ENCODE data around the gene C2orf92.

C2orf92 gene

DNA sequence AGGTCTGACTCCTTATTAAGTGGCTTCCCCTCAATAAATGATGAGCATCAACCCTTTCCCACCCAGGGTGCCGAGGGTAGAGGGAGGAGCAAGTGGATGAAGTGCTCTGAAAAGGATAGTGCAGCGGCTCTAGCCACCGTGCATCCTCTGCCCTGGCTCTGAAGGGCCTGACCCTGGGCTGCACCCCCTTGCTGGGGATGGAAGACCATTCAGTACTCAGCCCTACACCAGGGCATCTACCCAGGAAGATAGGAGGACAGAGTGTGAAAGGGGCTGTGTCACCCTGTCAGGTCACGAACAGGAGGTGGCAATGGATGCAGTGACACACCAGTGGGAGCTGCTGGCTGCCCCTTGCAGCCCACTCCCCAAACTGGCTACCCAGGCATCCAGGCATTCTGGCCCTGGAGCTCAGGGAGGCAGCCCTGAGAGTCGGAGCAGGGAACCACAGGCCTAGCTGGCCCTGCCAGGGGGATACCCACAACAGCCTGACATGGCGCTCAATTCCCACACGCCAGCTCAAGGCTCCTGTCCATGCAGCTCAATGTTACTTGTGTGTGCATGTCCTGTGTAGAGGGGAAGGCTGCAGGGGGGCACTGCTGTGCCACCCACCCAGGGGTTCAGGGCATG, 13.3 kb upstream of the C2orf92 start:
- peaks cover 83% of the 10 kb centered on the region for H3K36me3 Mint-ChIP-seq (ENCODE audit: low read depth)
- H3K27me3 Mint-ChIP-seq, result no peaks in the 10 kb centered on the region

DNA sequence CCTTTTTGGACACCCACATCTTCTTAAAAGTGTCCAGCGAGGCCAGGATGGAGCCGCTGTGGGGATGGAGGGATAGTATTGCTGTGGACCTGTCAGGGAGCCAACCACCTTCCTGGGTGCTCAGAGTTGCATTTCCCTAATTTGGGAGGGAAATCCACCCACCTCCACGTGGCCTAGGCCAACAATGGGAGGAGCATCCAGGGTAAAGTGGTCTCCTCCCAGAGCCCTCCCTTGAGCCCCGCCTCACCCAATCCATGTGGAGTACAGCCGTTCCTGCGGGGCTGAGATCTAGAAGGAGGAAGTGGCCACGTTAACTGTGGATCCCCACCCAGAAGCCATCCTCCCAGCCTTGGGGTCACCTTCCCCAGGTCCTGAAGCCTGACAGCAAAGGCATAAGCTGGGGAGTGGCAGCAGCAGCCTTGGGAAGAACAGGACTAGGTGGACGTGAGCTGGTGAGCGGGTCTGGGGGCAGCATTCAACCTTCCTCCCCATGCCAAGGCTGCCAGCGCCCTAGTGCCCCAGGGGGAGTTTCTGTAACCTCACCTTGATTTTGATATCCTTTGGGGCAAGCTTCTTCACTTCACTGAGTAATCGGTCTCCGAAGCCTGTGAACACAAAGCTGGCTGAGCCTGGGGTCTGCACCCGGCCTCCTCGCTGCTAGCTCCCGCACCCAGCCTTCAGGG, 12.5 kb upstream of the C2orf92 start:
- no peaks in the 10 kb centered on the region for H3K27me3 Mint-ChIP-seq
- no peaks in the 10 kb centered on the region for H3K9me3 Mint-ChIP-seq
- H3K4me3 Mint-ChIP-seq, result no peak overlapping the region
- no peak overlapping the region for H3K27ac Mint-ChIP-seq
- no peak for DNase-seq
- H3K36me3 Mint-ChIP-seq (ENCODE audit: low read depth), result peaks cover 89% of the 10 kb centered on the region
- peaks cover 39% of the 10 kb centered on the region for H3K4me1 Mint-ChIP-seq (ENCODE audit: low read depth)

More for the DNA sequence above, 13.3 kb upstream of the C2orf92 start:
- no peak for DNase-seq
- Mint-ChIP-seq H3K4me3 (no peak overlapping the region), H3K27ac (no peak overlapping the region), H3K4me1 (ENCODE audit: low read depth) (peaks cover 31% of the 10 kb centered on the region), H3K9me3 (no peaks in the 10 kb centered on the region)

DNA sequence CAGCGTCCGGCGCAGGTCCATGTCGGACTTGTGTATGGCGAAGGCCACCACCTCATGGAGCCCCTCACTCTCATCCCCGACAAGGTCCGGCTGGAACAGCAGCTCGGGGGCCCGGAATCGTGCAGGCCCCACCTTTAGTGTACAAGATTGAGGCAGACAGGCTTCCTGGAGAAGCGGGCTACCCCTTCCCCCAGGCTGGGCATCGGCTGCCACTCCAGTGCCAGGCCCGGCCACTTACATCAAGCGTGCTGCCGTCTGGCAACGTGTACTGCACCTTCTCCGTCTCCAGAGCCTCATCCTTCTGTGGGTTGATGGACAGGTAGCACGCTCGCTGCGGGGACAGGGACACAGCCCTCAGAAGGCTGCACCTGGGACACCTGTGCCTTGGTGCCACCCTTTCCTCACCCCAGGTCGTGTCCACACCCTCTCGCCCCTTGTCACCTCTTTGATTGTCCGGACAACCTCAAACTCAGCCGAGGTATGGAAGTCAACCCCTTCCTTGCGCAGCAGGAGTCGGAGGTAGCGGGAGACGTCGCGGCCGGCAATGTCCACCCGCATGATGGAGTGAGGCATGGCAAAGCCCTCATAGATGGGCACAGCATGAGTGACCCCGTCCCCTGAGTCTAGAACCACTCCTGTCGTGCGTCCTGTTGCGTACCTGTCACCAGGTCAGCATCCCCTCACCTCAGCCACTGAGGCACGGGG, 11.4 kb upstream of the C2orf92 start:
- peak overlapping the region; percentile 59 for H3K27ac Mint-ChIP-seq
- H3K36me3 Mint-ChIP-seq (ENCODE audit: low read depth), result peaks cover 96% of the 10 kb centered on the region
- H3K4me3 Mint-ChIP-seq, result no peak overlapping the region

DNA sequence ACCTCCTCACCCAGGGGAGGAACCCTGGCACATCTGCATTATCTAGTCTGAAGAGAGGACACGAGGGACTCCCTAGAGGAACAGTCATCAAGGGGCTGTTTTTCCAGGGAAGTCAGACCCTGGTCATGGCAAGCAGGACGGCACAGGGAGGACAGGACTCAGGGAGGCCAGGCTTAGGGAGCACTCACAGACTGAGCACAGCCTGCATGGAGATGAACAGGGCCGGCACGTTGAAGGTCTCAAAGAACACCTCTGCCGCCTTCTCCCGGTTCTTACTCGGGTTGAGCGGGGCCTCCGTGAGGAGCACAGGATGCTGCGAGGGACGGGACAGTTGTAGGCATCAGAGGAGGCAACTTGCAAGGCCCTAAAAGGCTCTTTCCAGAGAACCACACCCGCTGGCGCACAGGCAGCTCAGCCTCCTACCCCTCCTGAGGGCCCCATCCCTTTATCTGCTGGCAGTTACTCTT, 10.8 kb upstream of the C2orf92 start:
- H3K27me3 Mint-ChIP-seq, result no peaks in the 10 kb centered on the region
- no peaks in the 10 kb centered on the region for H3K9me3 Mint-ChIP-seq
- H3K36me3 Mint-ChIP-seq (ENCODE audit: low read depth), result peaks cover 93% of the 10 kb centered on the region
- H3K27ac Mint-ChIP-seq, result peak overlapping the region; percentile 18
- no peak overlapping the region for H3K4me3 Mint-ChIP-seq
- DNase-seq, result no peak
- peaks cover 44% of the 10 kb centered on the region for H3K4me1 Mint-ChIP-seq (ENCODE audit: low read depth)

More for the DNA sequence above, 11.4 kb upstream of the C2orf92 start:
- DNase-seq, result no peak
- no peaks in the 10 kb centered on the region for H3K9me3 Mint-ChIP-seq
- H3K27me3 Mint-ChIP-seq, result no peaks in the 10 kb centered on the region
- peaks cover 46% of the 10 kb centered on the region for H3K4me1 Mint-ChIP-seq (ENCODE audit: low read depth)

DNA sequence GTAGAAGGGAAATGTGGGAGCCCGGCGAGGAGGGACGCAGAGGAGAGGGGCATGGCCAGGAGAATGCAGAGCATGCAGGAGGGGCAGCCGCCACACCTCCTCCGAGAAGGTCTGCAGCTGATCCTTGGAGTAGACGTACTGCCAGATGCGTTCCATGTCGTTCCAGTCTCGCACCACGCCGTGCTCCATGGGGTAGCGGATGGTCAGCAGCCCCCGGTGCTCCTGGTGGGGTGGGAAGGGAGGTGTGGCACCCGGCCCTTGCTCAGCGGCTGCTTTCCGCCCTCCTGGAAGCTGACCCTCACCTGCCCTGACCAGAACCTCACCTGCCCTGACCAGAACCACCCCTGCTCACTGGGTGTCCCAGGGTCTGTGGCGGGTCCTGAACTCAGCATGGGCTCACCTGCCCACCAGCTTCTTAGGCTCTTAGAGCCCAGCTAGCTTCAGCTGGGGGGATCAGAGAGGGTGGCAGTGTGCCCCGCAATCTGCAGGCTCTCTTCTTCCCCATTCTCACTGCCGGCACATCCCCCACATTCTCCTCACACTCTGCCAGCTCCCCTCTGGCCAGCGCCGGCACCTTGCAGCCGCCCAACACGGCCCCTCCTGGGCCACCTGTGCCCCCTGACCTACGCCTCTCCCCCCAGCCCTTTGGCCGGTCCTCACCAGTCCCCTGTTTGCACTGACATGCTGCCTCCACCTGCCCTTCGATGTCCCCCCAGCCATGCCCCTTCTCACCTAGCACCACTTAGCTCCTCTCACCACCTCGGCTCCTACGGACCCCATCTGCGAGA, 10.1 kb upstream of the C2orf92 start:
- DNase-seq, result no peak
- H3K36me3 Mint-ChIP-seq (ENCODE audit: low read depth), result peaks cover 88% of the 10 kb centered on the region
- H3K9me3 Mint-ChIP-seq, result no peaks in the 10 kb centered on the region
- no peak overlapping the region for H3K27ac Mint-ChIP-seq
- no peak overlapping the region for H3K4me3 Mint-ChIP-seq
- peaks cover 38% of the 10 kb centered on the region for H3K4me1 Mint-ChIP-seq (ENCODE audit: low read depth)
- H3K27me3 Mint-ChIP-seq, result no peaks in the 10 kb centered on the region

DNA sequence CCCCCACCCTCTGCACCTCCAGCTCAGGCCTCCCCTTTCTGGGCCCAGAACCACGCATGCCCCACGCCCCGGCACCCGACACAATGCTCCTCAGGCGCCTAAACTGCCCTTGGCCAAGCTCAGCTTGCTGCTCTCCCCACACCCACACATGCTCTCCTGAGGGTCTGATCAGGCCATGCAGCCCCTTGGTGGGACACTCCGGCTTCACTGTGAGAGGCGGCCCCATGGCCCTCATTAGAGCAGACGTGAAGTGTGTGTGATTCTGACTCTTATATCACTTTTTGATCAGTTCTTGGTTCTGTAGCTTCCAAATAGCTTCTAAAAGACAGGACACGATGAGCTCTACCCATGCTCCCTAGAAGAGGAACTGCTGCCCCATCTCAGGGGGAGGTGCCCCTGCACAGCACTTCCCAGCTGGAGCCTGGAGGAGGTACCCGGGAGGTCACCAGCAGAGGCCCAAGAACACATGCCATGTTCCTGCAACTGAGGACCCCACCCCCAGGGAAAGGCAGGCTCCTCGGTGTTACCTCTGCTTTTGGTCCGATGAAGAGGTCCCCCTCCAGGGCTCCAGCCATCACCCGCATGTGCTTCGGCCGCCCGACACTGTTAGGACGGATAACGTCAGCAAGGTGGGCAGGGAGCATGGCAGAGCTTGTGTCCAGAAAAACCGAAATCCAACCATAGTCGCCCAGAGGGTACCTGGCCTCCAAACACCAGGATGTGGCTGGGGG, 9.3 kb upstream of the C2orf92 start:
- Mint-ChIP-seq H3K4me1 (ENCODE audit: low read depth) (peaks cover 37% of the 10 kb centered on the region), H3K9me3 (no peaks in the 10 kb centered on the region), H3K36me3 (ENCODE audit: low read depth) (peaks cover 81% of the 10 kb centered on the region), H3K27me3 (no peaks in the 10 kb centered on the region), H3K27ac (peak overlapping the region; percentile 26), H3K4me3 (no peak overlapping the region)
- no peak for DNase-seq

DNA sequence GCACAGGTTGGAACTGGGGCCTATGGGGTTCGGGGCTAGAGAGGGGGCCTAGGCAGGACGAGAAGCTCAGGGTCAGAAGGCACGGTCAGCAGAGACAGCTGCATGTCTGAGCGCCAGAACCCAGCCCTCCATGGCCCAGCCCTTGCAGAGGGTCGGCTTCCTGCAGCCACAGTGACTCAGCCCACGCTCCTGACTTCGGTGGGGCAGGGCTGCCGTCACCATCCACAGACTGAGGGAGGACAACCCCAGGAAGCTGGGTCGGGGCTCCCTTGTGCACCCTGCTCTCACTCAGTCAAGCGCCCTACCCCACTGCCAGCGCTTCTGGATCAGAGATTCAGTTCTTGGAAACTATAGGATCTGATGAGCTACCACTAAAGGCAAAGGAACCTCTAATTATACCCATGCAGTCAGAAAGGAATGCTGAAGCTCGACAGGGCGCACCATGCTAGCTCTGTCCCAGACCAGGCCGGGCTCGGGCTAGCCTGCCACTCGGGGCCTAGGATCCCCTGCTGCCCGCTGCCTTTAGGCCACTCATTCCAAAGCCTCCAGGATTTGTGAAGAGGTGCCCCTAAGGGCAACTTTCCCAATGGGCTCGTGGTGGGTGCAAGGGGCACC, 8.6 kb upstream of the C2orf92 start:
- H3K4me3 Mint-ChIP-seq, result peak overlapping the region; percentile 94
- H3K27me3 Mint-ChIP-seq, result no peaks in the 10 kb centered on the region
- peak overlapping the region; percentile 99 for H3K27ac Mint-ChIP-seq
- DNase-seq, result no peak
- H3K9me3 Mint-ChIP-seq, result no peaks in the 10 kb centered on the region
- H3K36me3 Mint-ChIP-seq (ENCODE audit: low read depth), result peaks cover 74% of the 10 kb centered on the region
- peaks cover 36% of the 10 kb centered on the region for H3K4me1 Mint-ChIP-seq (ENCODE audit: low read depth)

DNA sequence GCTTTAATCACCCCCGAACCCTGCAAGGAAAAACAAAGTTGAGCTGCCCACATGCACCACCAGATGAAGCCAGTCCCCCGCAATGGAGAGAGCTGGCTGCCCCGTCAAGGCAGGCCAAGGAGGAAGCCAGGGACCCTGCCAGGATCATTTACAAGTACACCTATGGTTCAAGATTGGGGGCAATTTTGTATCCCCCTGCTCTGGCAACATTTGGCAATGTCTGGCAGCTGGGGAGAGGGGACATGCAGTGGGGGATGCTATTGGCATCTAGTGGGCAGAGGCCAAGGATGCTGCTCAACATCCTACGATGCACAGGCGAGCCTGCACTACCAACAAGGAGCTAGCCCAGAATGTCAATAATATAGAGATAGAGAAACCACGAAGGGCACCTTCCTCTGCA, 7.6 kb upstream of the C2orf92 start:
- no peak for DNase-seq
- Mint-ChIP-seq H3K27ac (peak overlapping the region; percentile 99), H3K36me3 (ENCODE audit: low read depth) (peaks cover 64% of the 10 kb centered on the region), H3K4me1 (ENCODE audit: low read depth) (peaks cover 36% of the 10 kb centered on the region), H3K4me3 (peak overlapping the region; percentile 94), H3K9me3 (no peaks in the 10 kb centered on the region), H3K27me3 (no peaks in the 10 kb centered on the region)

DNA sequence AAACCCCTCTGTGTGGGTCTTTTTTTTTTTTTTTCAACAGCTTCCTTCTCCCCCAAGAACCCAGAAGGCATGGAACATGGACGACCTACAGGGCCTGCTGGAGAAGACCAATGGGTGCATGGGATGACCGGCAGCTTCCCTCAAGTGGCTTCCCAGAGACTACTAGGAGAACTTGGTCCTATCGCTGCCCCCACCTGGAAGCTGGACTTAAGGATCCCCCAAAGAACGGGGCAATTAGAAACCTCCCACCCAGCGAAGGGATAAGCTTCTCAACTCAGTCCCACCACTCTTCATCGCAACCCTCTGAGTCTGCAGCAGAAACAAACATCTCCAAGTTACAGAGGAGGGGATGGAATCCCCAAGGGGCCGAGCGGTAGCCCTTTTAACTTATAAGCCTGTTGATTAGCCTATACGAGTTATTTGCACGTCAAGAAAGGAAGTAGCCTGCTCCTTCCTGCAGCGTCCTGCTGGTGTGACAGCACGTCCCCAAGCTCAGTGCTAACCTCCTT, 7.1 kb upstream of the C2orf92 start:
- H3K4me1 Mint-ChIP-seq (ENCODE audit: low read depth), result peaks cover 36% of the 10 kb centered on the region
- H3K4me3 Mint-ChIP-seq, result peak overlapping the region; percentile 94
- peak overlapping the region; percentile 99 for H3K27ac Mint-ChIP-seq
- no peaks in the 10 kb centered on the region for H3K9me3 Mint-ChIP-seq
- peaks cover 59% of the 10 kb centered on the region for H3K36me3 Mint-ChIP-seq (ENCODE audit: low read depth)
- no peaks in the 10 kb centered on the region for H3K27me3 Mint-ChIP-seq
- DNase-seq, result no peak

DNA sequence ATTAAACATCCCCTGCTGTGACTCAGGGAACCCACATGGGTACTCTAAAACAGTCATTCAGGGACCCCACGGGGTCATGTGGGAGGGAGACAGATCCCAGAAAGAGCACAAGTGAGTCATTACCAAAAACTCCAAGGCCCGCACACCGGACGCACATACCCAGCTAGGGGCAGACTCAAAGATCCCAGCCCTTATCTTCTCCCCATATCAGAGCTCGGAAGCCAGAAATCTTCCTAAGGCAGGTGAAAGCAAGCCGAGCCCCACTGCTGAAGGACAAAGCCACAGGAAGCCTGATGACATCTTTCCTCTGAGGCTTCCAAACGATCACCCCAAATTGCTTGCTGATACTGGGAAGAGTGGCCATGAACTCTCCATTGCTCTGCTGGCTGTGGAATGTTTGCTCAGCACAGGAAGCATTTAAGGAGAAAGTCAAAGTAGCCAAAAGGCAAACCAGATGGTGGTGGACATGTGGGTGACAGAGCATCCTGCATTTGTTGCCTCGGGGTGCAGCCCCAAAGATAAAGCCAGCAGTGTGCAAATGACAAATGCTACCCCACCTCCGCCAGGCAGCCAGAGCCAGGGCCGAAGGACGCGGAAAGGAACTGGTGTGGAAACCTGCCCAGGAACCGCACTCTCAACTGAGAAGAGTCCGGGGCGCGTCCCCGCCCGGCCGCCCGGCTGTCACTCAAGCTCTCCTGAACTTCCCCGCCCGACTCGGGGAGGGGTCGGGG, 6.5 kb upstream of the C2orf92 start:
- peaks cover 53% of the 10 kb centered on the region for H3K36me3 Mint-ChIP-seq (ENCODE audit: low read depth)
- H3K4me1 Mint-ChIP-seq (ENCODE audit: low read depth), result peaks cover 36% of the 10 kb centered on the region
- DNase-seq, result peak; percentile 83
- no peaks in the 10 kb centered on the region for H3K27me3 Mint-ChIP-seq
- no peaks in the 10 kb centered on the region for H3K9me3 Mint-ChIP-seq
- H3K4me3 Mint-ChIP-seq, result peak overlapping the region; percentile 94
- peak overlapping the region; percentile 99 for H3K27ac Mint-ChIP-seq

DNA sequence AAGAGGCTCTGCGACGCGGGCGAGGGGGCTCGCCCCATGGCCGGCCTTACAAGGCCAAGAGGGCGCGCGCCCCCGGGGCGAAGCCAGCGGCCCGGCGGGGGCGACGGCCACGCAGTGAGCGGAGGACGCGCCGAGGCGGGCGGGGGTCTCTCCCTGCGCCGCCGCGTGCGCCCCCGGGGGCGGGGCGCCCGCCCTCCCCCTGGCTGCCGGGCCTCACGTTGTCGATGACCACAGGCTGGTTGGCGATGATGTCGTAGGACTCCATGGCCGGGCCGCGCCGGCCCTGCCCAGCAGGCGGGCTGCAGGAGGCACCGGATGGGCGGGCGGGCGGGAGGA, 5.9 kb upstream of the C2orf92 start:
- H3K36me3 Mint-ChIP-seq (ENCODE audit: low read depth), result peaks cover 47% of the 10 kb centered on the region
- H3K27ac Mint-ChIP-seq, result peak overlapping the region; percentile 99
- no peak for DNase-seq
- no peaks in the 10 kb centered on the region for H3K27me3 Mint-ChIP-seq
- H3K4me1 Mint-ChIP-seq (ENCODE audit: low read depth), result peaks cover 36% of the 10 kb centered on the region
- no peaks in the 10 kb centered on the region for H3K9me3 Mint-ChIP-seq
- peak overlapping the region; percentile 94 for H3K4me3 Mint-ChIP-seq

DNA sequence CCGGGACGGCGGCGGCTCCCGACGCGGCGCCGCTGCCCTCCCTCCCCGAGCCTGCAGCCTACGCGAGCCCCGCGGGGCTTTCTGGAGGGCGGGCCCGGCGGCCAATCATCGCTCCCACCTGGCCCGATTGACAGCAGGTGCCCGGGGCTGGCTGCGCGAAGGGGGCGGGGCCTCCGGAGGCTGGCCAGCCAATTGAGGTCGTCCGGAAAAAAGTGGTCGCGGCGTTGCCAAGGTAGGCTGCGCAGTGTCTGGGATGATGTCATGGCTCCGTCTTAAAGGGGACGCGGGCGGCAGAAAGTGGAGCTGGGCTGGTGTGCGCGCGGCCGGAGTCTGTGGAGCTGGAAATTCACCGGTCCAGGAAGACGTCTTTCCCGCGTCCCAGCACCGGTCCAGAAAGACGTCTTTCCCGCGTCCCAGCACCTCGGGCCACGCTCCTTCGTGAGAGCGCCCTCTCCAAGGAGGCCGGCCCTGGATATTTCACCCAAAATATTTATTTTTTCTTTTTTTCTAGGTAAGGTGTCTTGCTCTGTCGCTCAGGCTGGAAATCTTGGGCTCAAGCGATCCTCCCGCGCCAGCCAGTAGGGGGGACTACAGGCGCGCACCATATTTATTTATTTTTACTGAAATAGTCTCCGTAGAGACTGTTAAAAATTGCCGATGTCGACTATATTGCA, 5.4 kb upstream of the C2orf92 start, which contains the start of gene ACTR1B:
TSS of gene ACTR1B (minus strand) at position 83 of the 674 bp plus-strand sequence. CDS start 154 bp downstream, outside the sequence.
- H3K27ac Mint-ChIP-seq, result peak within 1 kb of the TSS; percentile 99
- H3K9me3 Mint-ChIP-seq, result no peaks in the 10 kb centered on the region
- peak within 1 kb of the TSS; percentile 94 for H3K4me3 Mint-ChIP-seq
- peaks cover 36% of the 10 kb centered on the region for H3K4me1 Mint-ChIP-seq (ENCODE audit: low read depth)
- peak; percentile 97 for DNase-seq
- H3K27me3 Mint-ChIP-seq, result no peaks in the 10 kb centered on the region
- H3K36me3 Mint-ChIP-seq (ENCODE audit: low read depth), result peaks cover 42% of the 10 kb centered on the region

Measured in activated T-cell treated with anti-CD3 and anti-CD28 coated beads, Interleukin-2, amount 50 U/mL, for 24 hours (primary cell).